ENCODE measurements around the gene FNBP1. TPM values are rescaled to one million over a fixed set of nuclear protein-coding genes. Genes with fewer than 3 reads are reported as not detected.

FNBP1 gene
- total and polyA plus RNA-seq, 2 experiments from 2014 or later, result 19.5 to 21.0 TPM

- Histone ChIP-seq H3K4me2 (peak overlapping the region; percentile 11), H3K4me3 (no peak overlapping the region), H3K27me3 (no peaks in the 10 kb centered on the region), H3K4me1 (ENCODE audit: insufficient read depth) (peaks cover 11% of the 10 kb centered on the region), H3K27ac (peak overlapping the region; percentile 88), H3K9me3 (ENCODE audit: low read depth) (no peaks in the 10 kb centered on the region), H4K20me1 (ENCODE audit: insufficient read depth, poor library complexity, severe bottlenecking) (no peaks in the 10 kb centered on the region), H3K79me2 (no peaks in the 10 kb centered on the region), H2AFZ (no peak overlapping the region), H3K36me3 (replicated peaks; ENCODE audit: insufficient read depth, low read depth) (no peaks in the 10 kb centered on the region), H3K9me2 (replicated peaks; ENCODE audit: insufficient read depth) (no peaks in the 10 kb centered on the region)
- TF ChIP-seq EZH2phosphoT487 (IDR thresholded peaks at IDR 0.05; ENCODE audit: low read depth, severe bottlenecking, unreplicated experiment) (no peak), EZH2 (IDR thresholded peaks at IDR 0.05; ENCODE audit: borderline replicate concordance) (no peak), CTCF (IDR thresholded peaks at IDR 0.05; ENCODE audit: poor library complexity) (no peak)
- WGBS (ENCODE audit: low lambda C conversion rate, missing lambda C conversion rate), result 41% methylated on average over 8 of the region's 8 CpGs
- no peak for DNase-seq (ENCODE audit: low spot score)
These were observed 110.5 kb downstream of the FNBP1 start for GRCh38 chr9:129932303-129933151.

- TF ChIP-seq EZH2 (IDR thresholded peaks at IDR 0.05; ENCODE audit: borderline replicate concordance) (no peak), EZH2phosphoT487 (IDR thresholded peaks at IDR 0.05; ENCODE audit: low read depth, severe bottlenecking, unreplicated experiment) (no peak), CTCF (IDR thresholded peaks at IDR 0.05; ENCODE audit: poor library complexity) (no peak)
- H3K27ac ChIP-seq, result no peak overlapping the region
- 94% methylated on average over 2 of the region's 2 CpGs for WGBS (ENCODE audit: low lambda C conversion rate, missing lambda C conversion rate)
These were observed 112.2 kb downstream of the FNBP1 start for GRCh38 chr9:129930743-129931142.

GRCh38 chr9:129929496-129930125 is 113.4 kb downstream of the FNBP1 start:
- Histone ChIP-seq H3K4me2 (no peak overlapping the region), H3K9me3 (ENCODE audit: low read depth) (no peaks in the 10 kb centered on the region), H3K27me3 (no peaks in the 10 kb centered on the region), H2AFZ (no peak overlapping the region), H3K36me3 (replicated peaks; ENCODE audit: insufficient read depth, low read depth) (peaks cover 2% of the 10 kb centered on the region), H3K79me2 (no peaks in the 10 kb centered on the region), H3K4me3 (no peak overlapping the region), H3K27ac (no peak overlapping the region), H3K4me1 (ENCODE audit: insufficient read depth) (peaks cover 11% of the 10 kb centered on the region), H4K20me1 (ENCODE audit: insufficient read depth, poor library complexity, severe bottlenecking) (no peaks in the 10 kb centered on the region), H3K9me2 (replicated peaks; ENCODE audit: insufficient read depth) (no peaks in the 10 kb centered on the region)
- no peak for DNase-seq (ENCODE audit: low spot score)
- TF ChIP-seq CTCF (IDR thresholded peaks at IDR 0.05; ENCODE audit: poor library complexity) (no peak), EZH2 (IDR thresholded peaks at IDR 0.05; ENCODE audit: borderline replicate concordance) (no peak), EZH2phosphoT487 (IDR thresholded peaks at IDR 0.05; ENCODE audit: low read depth, severe bottlenecking, unreplicated experiment) (no peak)
- WGBS (ENCODE audit: low lambda C conversion rate, missing lambda C conversion rate), result 92% methylated on average over 9 of the region's 9 CpGs

More at GRCh38 chr9:129930743-129931142, 112.2 kb downstream of the FNBP1 start:
- H3K79me2 ChIP-seq, result no peaks in the 10 kb centered on the region
- H3K4me2 ChIP-seq, result no peak overlapping the region
- peaks cover 11% of the 10 kb centered on the region for H3K4me1 ChIP-seq (ENCODE audit: insufficient read depth)
- no peak overlapping the region for H2AFZ ChIP-seq
- no peak for DNase-seq (ENCODE audit: low spot score)
- H3K9me2 ChIP-seq (replicated peaks; ENCODE audit: insufficient read depth), result no peaks in the 10 kb centered on the region
- H4K20me1 ChIP-seq (ENCODE audit: insufficient read depth, poor library complexity, severe bottlenecking), result no peaks in the 10 kb centered on the region
- no peaks in the 10 kb centered on the region for H3K27me3 ChIP-seq
- no peak overlapping the region for H3K4me3 ChIP-seq
- H3K36me3 ChIP-seq (replicated peaks; ENCODE audit: insufficient read depth, low read depth), result peaks cover 2% of the 10 kb centered on the region
- no peaks in the 10 kb centered on the region for H3K9me3 ChIP-seq (ENCODE audit: low read depth)

Measured in hepatocyte (in vitro differentiated cells).